ENCODE results near the gene UGDH. TPM values are rescaled to one million over a fixed set of nuclear protein-coding genes. Genes with fewer than 3 reads are reported as not detected.
A peak's percentile ranks its signal among the peaks of the same experiment; 100 is the strongest.

UGDH gene
- total and polyA plus RNA-seq, 10 of the 15 experiments (the other 5 are each of a cell fraction or from before 2014, with no cell fraction given) = 11.1 to 60.3 (median 26.8) TPM

DNA sequence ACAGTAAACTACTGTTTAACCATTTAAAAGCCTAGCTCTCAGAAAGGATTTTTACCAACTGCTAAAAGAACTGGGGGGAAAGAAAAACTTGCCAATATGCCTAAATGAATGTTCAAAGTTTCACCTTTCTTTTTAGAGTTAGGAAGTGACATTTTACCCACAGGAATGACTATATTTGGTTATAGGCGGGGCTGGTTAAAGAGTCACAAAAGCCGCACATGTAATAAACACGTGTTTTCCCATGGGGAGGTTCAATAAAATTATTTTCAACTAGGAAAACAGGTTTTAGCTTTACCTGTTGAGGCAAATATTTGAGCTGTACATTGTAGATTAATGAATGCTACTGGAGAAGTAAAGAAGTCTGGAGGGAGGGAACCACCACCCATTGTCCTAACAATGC is 41.6 kb upstream of the UGDH start:
- RAD21 ChIA-PET (ENCODE audit: unreplicated experiment) = interaction anchor here (0.8 to 2.5 kb wide), 9 partner anchors 13 to 138 kb away, joined by 3 to 12 read pairs (median 5); partner anchors contain the start of genes SMIM14 and UGDH
- Histone ChIP-seq H4K20me1 (ENCODE audit: control insufficient read depth, insufficient read depth) (no peaks in the 10 kb centered on the region), H3K4me2 (ENCODE audit: control insufficient read depth, insufficient read depth) (peak overlapping the region; percentile 92), H3K9ac (ENCODE audit: control insufficient read depth, insufficient read depth, low read length) (peak overlapping the region; percentile 57), H3K27ac (ENCODE audit: control insufficient read depth, insufficient read depth) (peak overlapping the region; percentile 82), H3K27me3 (replicated peaks in 1 of 2; ENCODE audit: control insufficient read depth in 2 of 2, insufficient read depth in 2 of 2, low read length in 1 of 2) (no peaks in the 10 kb centered on the region), H2AFZ (ENCODE audit: control insufficient read depth, low read depth, low read length) (peak overlapping the region; percentile 89), H3K4me3 (peak overlapping the region; percentile 8; the same call in 1 of the 2 replicates), H3K9me3 (replicated peaks; ENCODE audit: control insufficient read depth, insufficient read depth, low read length) (peaks cover 6% of the 10 kb centered on the region; the same call in 2 of the 3 replicates), H3K79me2 (ENCODE audit: control insufficient read depth, insufficient read depth, low read length) (no peaks in the 10 kb centered on the region; the same call in 1 of the 2 replicates), H3K4me1 (ENCODE audit: control insufficient read depth, insufficient read depth, low read length) (peaks cover 7% of the 10 kb centered on the region), H3K36me3 (ENCODE audit: control insufficient read depth in 2 of 2, insufficient read depth in 2 of 2, low read length in 1 of 2) (peaks cover 3 to 9% of the 10 kb centered on the region in 2 experiments)
- POLR2A ChIA-PET = interaction anchor here (0.5 to 1.5 kb wide), 6 partner anchors 19 to 273 kb away, joined by 3 to 4 read pairs (median 3); no protein-coding TSS in a partner anchor
- CTCF ChIA-PET = interaction anchor here (0.8 to 1.7 kb wide), 5 partner anchors 10 to 99 kb away, joined by 3 to 8 read pairs (median 5); partner anchors contain the start of gene UGDH
- in situ Hi-C loops (cut with MboI) = no loop called here
- SMC1A ChIA-PET (ENCODE audit: uncharacterized antibody, unreplicated experiment) = interaction anchor here (1.0 to 2.5 kb wide), 15 partner anchors 10 to 70 kb away, joined by 3 to 19 read pairs (median 6); partner anchors contain the start of genes SMIM14 and UGDH
- FAIRE-seq (peak; percentile 47), ATAC-seq (peak; percentile 88), DNase-seq (ENCODE audit: low read depth, low spot score) (peak; percentile 31)
- 0% methylated on average over 3 of the region's 3 CpGs for WGBS (ENCODE audit: insufficient coverage, insufficient replicate concordance, low lambda C conversion rate, missing lambda C conversion rate)
- intact Hi-C loops (cut with micrococcal nuclease; ENCODE audit: unreplicated experiment) = no loop called here
- BruUV-seq (replicated peaks) = no TSS peak
- peak; percentile 65 for TF ChIP-seq JUNB (IDR thresholded peaks at IDR 0.05)
- no peak for TF ChIP-seq PRDM15 (CRISPR knock-in tag; IDR thresholded peaks at IDR 0.05)
- peak; percentile 50; the same call in 1 of the 2 replicates for TF ChIP-seq RAD51 (IDR thresholded peaks at IDR 0.05)
- 0 out of 2 replicates have a peak, but pooled peaks have one; percentile 29 for TF ChIP-seq CREB1 (IDR thresholded peaks at IDR 0.05; ENCODE audit: low read depth)
- TF ChIP-seq ELK1 (IDR thresholded peaks at IDR 0.05; ENCODE audit: low read depth, low read length) = peak; percentile 83
- TF ChIP-seq BHLHE40 (IDR thresholded peaks at IDR 0.05; ENCODE audit: borderline replicate concordance in 1 of 2, low read depth in 2 of 2, low read length in 1 of 2) = peak in 1 of 2 experiments; percentile 40; a peak in 2 of 4 replicates
- TF ChIP-seq ATF2 (IDR thresholded peaks at IDR 0.05; ENCODE audit: low read length) = 0 out of 2 replicates have a peak, but pooled peaks have one; percentile 36
- no peak for TF ChIP-seq YY1 (IDR thresholded peaks at IDR 0.05; ENCODE audit: low read depth, low read length)
- peak; percentile 60 for TF ChIP-seq RUNX3 (IDR thresholded peaks at IDR 0.05; ENCODE audit: low read length)
- TF ChIP-seq NFIC (IDR thresholded peaks at IDR 0.05; ENCODE audit: low read depth, low read length) = peak; percentile 49; the same call in 1 of the 2 replicates
- no peak for TF ChIP-seq NR2F1 (conservative IDR thresholded peaks at IDR 0.05)
- no peak for TF ChIP-seq IKZF2 (IDR thresholded peaks at IDR 0.05)
- TF ChIP-seq SRF (IDR thresholded peaks at IDR 0.05; ENCODE audit: low read depth in 2 of 2, low read length in 2 of 2) = peak; percentile 64 to 96
- no peak for TF ChIP-seq POU2F2 (IDR thresholded peaks at IDR 0.05; ENCODE audit: borderline replicate concordance, low read depth, low read length)

Measured in GM12878 (cell line).